Kidney (tissue), 14 donors: ENCODE measurements around the gene KRT38. TPM values are rescaled to one million over a fixed set of nuclear protein-coding genes. Genes with fewer than 3 reads are reported as not detected.

ENCODE experiments used
- DNase-seq, 5 donors: peaks; one replicate each; pipeline ENCODE4 v3.0.0-alpha.2; 2013 to 2020
- FAIRE-seq: peaks from 2 replicates; lab custom pipeline; 2012; peaks lifted over from hg19 to GRCh38; lab: Jason Lieb, UNC
- H3K27ac ChIP-seq, 2 donors: one replicate each; pipeline ENCODE4 v1.7.0; 2013; ENCODE audit warnings: low read depth in 2 of 2, low read length in 2 of 2, inconsistent platforms in 1 of 2
- H3K27me3 ChIP-seq: one replicate; pipeline ENCODE4 v1.7.1; 2013; ENCODE audit warnings: low read length, inconsistent platforms; ENCODE audit not compliant: control insufficient read depth, insufficient read depth
- H3K36me3 ChIP-seq, 3 donors: one replicate each; pipeline versions ENCODE4 v1.7.0 to v1.7.1; 2013; ENCODE audit warnings: low read length in 3 of 3, control low read depth in 1 of 3, inconsistent platforms in 1 of 3; ENCODE audit not compliant: insufficient read depth in 3 of 3, control insufficient read depth in 2 of 3
- H3K4me1 ChIP-seq, 3 donors: one replicate each; pipeline versions ENCODE4 v1.7.0 to v1.7.1; 2013; ENCODE audit warnings: low read length in 3 of 3, inconsistent platforms in 1 of 3, low read depth in 1 of 3; ENCODE audit not compliant: control insufficient read depth in 2 of 3, insufficient read depth in 2 of 3
- H3K4me3 ChIP-seq, 3 donors: one replicate each; pipeline versions ENCODE4 v1.7.0 to v1.8.1; 2013; ENCODE audit warnings: low read length in 3 of 3, control low read depth in 1 of 3, inconsistent platforms in 1 of 3
- H3K9ac ChIP-seq, 3 donors: one replicate each; pipeline versions ENCODE4 v1.7.0 to v1.7.1; 2013; ENCODE audit warnings: low read length in 3 of 3, control low read depth in 1 of 3, inconsistent platforms in 1 of 3
- H3K9me3 ChIP-seq, 3 donors: one replicate each; pipeline versions ENCODE4 v1.7.0 to v1.7.1; 2013; ENCODE audit warnings: low read length in 3 of 3, control low read depth in 1 of 3, inconsistent platforms in 1 of 3; ENCODE audit not compliant: control insufficient read depth in 2 of 3, insufficient read depth in 1 of 3
- intact Hi-C: fragments of 100-400 bp; cut with DNase I; formaldehyde crosslinking; loops from one replicate; pipeline ENCODE4 v1.11.1; 2022
- polyA plus RNA-seq: library from polyadenylated mRNA; stranded (reverse); fragments of 350-450 nt; fragmentation: Illumina TruSeq; extraction: RNeasy Lipid Tissue Mini Kit (QIAGEN cat#74804); gene quantifications from one replicate; pipeline ENCODE4 v1.2.3, GENCODE V29; 2014; ENCODE audit warnings: low read depth, low replicate concordance; ENCODE audit not compliant: insufficient read depth
- total RNA-seq: library from RNA; stranded (reverse); fragmentation: NEBNext Ultra II Directional; extraction: Animal tissue kit (Norgen Biotek cat#: 25700); gene quantifications from one replicate; pipeline ENCODE4 v1.2.1, GENCODE V29; 2021
- TF ChIP-seq, protein P1 (sequence below): IDR thresholded peaks from 3 replicates; pipeline ENCODE4 v1.5.1; 2012; ENCODE audit warnings: mild to moderate bottlenecking, moderate library complexity, borderline replicate concordance; ENCODE audit not compliant: insufficient read depth; ENCODE audit errors: extremely low read depth
- donor health status: control.
- donor health status: control.
- donor health status: control.
- donor health status: control.
- donor health status: control.
- donor health status: DM: yes; HTN: yes; CAD: no.
- donor health status: Normal renal cell carcinoma (clear cell type).

Gene KRT38
- total and polyA plus RNA-seq, 2 donors from 2014 or later = not detected

DNA sequence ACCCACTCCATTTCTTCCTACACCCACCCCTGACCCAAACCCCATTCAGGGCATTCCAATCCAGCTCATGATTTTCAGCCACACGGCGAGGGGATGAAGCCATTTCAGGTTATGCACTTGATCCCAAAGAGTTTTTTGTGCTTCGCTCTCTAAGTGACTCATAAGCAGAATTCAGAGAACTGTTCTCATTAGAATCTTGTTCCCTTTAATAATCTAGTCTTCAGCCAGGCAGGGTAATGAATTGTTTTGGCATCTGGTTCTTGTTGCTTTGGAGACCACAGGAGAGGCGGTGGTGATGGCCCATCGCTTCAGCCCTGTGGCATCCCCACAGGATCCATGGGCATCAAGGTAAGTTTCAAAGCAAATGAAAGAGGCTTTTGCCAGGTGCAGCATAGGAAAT lies 38.6 kb downstream of the KRT38 start:
- Histone ChIP-seq H3K27me3 (no peaks in the 10 kb centered on the region), H3K4me1 (peaks cover 0 to 3% (median 0%) of the 10 kb centered on the region in 3 donors), H3K9me3 (no peaks in the 10 kb centered on the region), H3K4me3 (no peak overlapping the region), H3K36me3 (no peaks in the 10 kb centered on the region), H3K27ac (no peak overlapping the region), H3K9ac (no peak overlapping the region)
- TF ChIP-seq, protein P1, sequence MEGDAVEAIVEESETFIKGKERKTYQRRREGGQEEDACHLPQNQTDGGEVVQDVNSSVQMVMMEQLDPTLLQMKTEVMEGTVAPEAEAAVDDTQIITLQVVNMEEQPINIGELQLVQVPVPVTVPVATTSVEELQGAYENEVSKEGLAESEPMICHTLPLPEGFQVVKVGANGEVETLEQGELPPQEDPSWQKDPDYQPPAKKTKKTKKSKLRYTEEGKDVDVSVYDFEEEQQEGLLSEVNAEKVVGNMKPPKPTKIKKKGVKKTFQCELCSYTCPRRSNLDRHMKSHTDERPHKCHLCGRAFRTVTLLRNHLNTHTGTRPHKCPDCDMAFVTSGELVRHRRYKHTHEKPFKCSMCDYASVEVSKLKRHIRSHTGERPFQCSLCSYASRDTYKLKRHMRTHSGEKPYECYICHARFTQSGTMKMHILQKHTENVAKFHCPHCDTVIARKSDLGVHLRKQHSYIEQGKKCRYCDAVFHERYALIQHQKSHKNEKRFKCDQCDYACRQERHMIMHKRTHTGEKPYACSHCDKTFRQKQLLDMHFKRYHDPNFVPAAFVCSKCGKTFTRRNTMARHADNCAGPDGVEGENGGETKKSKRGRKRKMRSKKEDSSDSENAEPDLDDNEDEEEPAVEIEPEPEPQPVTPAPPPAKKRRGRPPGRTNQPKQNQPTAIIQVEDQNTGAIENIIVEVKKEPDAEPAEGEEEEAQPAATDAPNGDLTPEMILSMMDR = no peak
- intact Hi-C loops = no loop called here
- DNase-seq (no peak), FAIRE-seq (no peak)

DNA sequence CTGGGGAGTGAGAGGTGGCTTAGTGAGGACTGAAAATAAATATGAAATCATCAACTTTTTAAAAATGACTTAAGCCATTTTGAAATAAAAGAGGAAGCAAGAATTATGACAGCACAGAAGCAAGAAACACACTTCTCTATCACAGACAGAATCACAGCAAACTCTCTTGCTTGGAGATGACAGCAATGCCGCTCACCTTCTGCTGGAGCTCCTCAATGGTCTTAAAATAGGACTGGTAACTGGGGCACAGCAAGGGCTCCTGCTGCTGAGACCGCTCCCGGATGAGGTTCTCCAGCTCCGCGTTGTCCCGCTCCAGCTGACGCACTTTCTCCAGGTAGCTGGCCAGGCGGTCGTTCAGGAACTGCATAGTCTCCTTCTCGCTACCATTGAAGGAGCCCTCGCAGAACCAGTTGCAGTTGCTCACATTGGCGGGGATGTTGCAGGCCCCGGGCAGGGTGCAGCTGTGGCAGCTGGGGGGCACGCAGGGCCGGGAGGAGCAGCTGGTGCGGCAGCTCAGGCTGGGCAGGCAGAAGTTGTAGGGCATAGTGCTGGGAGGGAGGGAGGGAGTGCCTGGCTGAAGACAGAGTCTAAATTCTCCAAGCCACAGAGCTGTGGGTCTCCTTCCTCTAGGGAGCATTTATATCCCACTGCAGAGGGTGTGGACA lies 43.7 kb downstream of the KRT38 start, which contains the start of gene KRT31:
Gene KRT31, minus strand, starts transcription at position 613 of the 665 bp plus-strand sequence. Its CDS starts 69 bp downstream, at position 544.
- no peak within 1 kb of the TSS for H3K4me3 ChIP-seq
- no peak for DNase-seq
- H3K27me3 ChIP-seq = no peaks in the 10 kb centered on the region
- TF ChIP-seq, protein P1 = no peak
- H3K9ac ChIP-seq = no peak within 1 kb of the TSS
- no peak for FAIRE-seq
- no peaks in the 10 kb centered on the region for H3K36me3 ChIP-seq
- intact Hi-C loops = no loop called here
- H3K27ac ChIP-seq = no peak within 1 kb of the TSS
- H3K9me3 ChIP-seq = no peaks in the 10 kb centered on the region
- peaks cover 0 to 3% (median 0%) of the 10 kb centered on the region in 3 donors for H3K4me1 ChIP-seq

DNA sequence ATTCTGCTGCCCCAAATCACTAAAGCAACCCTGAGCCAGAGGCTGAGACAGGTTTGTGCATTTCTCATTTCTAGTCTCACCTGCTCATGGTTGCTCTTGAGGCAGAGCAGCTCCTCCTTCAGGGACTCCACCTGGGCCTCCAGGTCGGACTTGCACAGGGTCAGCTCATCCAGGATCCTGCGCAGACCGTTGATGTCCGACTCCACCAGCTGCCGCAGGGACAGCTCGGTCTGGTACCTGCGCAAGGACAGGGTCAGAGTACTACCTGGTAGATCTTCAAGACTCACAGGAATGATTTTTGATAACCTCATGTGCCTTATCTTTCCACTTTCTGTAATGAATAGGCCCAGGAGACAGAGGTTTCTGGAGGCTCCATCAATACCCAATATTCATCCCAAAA lies 44.4 kb downstream of the KRT38 start:
- Histone ChIP-seq H3K27me3 (no peaks in the 10 kb centered on the region), H3K9me3 (no peaks in the 10 kb centered on the region), H3K36me3 (no peaks in the 10 kb centered on the region), H3K4me3 (no peak overlapping the region), H3K27ac (no peak overlapping the region), H3K9ac (no peak overlapping the region), H3K4me1 (peaks cover 0 to 3% (median 0%) of the 10 kb centered on the region in 3 donors)
- FAIRE-seq (no peak), DNase-seq (no peak)
- intact Hi-C loops = no loop called here
- TF ChIP-seq, protein P1 = no peak
